ENCODE results near the gene PPFIBP1. TPM values are rescaled to one million over a fixed set of nuclear protein-coding genes. Genes with fewer than 3 reads are reported as not detected.
"Not testable (repeated sequence)": the region's sequence is repeated elsewhere in the genome, so short reads cannot be mapped to it uniquely, and the experiment has no call there.

Gene PPFIBP1
- total RNA-seq, 1 donor = 131 TPM

- no peak for DNase-seq (ENCODE audit: low read depth)
- H3K4me3 ChIP-seq (ENCODE audit: low read depth, low read length) = no peak overlapping the region
- TF ChIP-seq, protein P1, sequence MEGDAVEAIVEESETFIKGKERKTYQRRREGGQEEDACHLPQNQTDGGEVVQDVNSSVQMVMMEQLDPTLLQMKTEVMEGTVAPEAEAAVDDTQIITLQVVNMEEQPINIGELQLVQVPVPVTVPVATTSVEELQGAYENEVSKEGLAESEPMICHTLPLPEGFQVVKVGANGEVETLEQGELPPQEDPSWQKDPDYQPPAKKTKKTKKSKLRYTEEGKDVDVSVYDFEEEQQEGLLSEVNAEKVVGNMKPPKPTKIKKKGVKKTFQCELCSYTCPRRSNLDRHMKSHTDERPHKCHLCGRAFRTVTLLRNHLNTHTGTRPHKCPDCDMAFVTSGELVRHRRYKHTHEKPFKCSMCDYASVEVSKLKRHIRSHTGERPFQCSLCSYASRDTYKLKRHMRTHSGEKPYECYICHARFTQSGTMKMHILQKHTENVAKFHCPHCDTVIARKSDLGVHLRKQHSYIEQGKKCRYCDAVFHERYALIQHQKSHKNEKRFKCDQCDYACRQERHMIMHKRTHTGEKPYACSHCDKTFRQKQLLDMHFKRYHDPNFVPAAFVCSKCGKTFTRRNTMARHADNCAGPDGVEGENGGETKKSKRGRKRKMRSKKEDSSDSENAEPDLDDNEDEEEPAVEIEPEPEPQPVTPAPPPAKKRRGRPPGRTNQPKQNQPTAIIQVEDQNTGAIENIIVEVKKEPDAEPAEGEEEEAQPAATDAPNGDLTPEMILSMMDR (IDR thresholded peaks at IDR 0.05; ENCODE audit: insufficient read depth, low read length) = no peak
These were observed 53.7 kb downstream of the PPFIBP1 start for GRCh38 chr12:27577688-27578087.

DNA sequence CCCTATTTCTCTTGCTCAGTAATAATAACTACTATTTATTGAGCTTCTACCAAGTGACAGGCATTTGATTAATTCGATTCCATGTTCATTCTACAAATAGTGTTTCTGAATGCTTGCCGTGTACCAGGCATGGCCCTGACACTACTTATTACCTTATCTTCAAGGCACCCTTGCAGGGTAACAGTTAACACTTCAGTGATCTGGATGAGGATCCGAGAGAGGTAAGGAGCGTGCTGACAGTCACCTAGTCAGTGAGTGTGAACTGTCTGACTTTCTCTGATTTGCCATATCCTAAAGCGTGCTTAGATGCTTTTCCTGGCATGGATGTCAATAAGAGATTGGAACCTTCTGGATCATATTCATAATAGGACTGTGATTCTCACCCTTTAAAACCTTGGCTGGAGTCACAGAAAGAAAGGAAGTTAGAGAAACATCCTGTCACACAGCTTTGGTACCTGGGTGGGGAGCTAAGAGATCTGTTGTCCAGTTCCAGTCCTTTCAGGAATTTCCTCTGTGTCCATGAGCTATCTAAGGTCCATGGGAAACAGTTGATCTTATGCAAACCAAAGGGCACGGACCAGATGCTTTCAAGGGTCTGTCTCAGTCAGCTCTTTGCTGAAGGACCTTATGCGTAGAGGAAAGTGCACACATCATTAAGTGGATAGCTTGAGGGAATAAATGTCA lies 54.8 kb downstream of the PPFIBP1 start:
- TF ChIP-seq, protein P1 (IDR thresholded peaks at IDR 0.05; ENCODE audit: insufficient read depth, low read length) = no peak
- H3K4me3 ChIP-seq (ENCODE audit: low read depth, low read length) = no peak overlapping the region
- DNase-seq (ENCODE audit: low read depth) = no peak

DNA sequence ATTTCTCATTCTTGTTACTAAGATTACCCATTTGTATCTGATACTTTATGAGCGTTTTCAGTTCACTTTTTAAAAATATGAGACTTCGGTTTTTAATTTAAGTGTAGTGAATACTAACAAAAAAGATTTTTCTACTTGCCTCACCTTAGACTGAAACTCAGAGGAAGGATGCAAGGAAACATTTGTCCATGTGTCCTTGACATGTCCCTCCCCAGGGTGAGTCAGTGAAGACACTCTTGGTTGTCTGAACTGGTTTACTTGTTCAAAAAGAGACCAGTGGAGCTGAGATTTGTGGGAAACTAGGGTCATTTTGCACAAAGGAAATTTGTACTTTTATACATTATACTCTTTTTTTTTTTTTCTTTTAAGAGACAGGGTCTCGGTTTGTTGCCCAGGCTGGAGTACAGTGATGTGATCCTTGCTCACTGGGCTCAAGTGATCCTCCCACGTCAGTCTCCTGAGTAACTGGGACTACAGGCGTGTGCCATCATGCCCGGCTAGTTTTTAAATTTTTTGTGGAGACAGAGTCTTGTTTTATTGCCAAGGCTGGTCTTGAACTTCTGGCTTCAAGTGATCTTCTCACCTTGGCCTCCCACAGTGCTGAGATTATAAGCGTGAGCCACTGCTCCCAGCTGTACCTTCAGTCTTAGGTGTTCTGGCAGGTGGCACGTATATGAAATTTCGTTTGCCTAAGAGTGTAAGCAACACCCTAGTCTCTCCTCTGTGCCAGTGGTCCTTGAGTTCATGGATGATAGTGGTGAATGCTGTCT lies 56.7 kb downstream of the PPFIBP1 start:
- TF ChIP-seq, protein P1 (IDR thresholded peaks at IDR 0.05; ENCODE audit: insufficient read depth, low read length) = no peak
- no peak for DNase-seq (ENCODE audit: low read depth)
- H3K4me3 ChIP-seq (ENCODE audit: low read depth, low read length) = no peak overlapping the region

DNA sequence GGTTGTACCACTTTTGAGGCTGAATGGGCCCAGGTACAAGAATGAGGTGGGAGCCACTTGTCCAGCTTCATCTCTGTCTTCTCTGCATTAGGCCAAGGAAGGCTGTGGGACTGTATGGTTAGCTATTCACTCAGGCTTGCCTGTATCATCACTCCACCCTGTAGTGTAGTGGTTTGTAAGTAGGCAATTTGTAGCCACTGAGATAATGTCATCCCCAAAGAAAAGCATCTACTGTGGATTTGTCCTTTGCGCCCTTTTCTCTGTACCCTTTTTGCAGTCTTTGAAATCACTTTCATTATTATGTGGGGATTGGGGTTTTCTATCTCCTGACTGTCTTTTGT lies 57.3 kb downstream of the PPFIBP1 start:
- not testable (repeated sequence) for DNase-seq (ENCODE audit: low read depth); H3K4me3 ChIP-seq (ENCODE audit: low read depth, low read length)

GRCh38 chr12:27581833-27582232 lies 57.8 kb downstream of the PPFIBP1 start:
- H3K4me3 ChIP-seq (ENCODE audit: low read depth, low read length); DNase-seq (ENCODE audit: low read depth): not testable (repeated sequence)

DNA sequence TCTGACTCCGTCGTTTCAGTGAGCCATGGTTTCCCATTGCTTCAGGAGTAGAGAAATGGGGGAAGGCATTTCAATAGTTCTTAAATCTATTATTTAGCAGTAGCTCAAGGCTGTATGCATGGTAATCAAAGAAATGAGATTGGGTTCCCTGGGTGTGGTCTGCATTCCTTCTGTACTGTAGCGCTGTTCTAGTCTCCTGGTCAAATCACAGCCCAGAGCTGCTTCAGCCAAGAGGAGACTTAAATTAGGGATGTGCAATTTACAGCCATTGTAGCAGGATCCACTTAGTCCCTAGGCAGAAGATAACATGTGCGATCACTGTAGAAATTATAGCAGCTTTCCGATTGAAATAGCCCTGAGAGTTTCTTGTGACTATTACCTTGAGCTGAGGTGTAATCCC lies 58.4 kb downstream of the PPFIBP1 start:
- not testable (repeated sequence) for H3K4me3 ChIP-seq (ENCODE audit: low read depth, low read length); DNase-seq (ENCODE audit: low read depth)

DNA sequence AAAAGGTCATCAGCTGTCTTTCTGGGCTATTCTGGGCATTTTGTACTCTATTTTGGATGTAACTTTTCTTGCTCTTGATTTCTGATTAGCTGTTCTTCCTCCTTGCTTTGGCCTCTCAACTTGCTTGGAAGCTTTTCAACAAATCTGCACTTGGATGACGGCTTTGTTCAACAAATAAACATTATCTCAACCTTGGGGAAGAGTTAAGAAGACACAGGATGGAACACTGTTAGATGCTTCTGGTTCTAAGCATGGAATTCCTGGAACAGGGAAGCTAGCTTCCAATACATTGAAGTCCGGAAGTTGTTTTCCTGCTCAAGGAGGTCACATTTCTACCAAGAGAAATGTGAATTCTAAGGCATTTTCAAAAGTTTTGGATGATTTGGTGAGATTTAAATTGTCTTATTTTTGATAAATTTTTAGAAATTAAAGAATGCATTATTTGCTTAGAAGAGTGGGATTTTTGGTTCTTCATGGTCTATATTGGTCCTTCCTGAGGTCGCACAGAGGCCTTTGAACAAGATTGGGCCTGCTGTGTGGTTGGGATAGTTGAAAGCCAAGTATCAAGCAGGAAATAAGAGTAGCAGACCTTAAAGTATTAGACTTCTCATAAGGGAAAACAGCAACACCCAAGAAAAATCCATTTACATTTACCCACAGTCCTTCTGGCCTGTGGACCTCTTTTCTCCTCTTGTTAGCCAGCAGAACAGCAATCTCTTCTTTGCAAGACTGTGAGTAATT lies 59.2 kb downstream of the PPFIBP1 start:
- TF ChIP-seq, protein P1 (IDR thresholded peaks at IDR 0.05; ENCODE audit: insufficient read depth, low read length) = no peak
- DNase-seq (ENCODE audit: low read depth) = peak; percentile 45
- H3K4me3 ChIP-seq (ENCODE audit: low read depth, low read length) = no peak overlapping the region

DNA sequence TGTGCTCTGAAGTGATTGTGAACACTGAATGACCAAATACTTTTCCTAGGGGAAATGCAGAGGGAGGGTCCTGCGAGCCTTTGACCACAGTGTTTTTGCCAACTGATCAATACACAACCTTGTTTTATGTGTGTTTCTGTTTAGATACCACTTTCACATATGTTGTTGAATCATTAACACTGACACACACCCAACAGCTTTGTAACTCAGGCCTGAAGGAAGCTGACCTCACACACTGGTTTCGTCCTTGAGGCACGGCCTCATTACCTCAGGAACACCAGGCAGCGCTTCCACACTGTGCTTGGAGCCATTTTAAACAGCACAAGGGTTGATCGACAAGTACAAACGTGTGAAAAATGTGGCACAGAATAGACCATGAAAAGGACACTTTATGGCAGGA lies 60.0 kb downstream of the PPFIBP1 start:
- no peak overlapping the region for H3K4me3 ChIP-seq (ENCODE audit: low read depth, low read length)
- no peak for DNase-seq (ENCODE audit: low read depth)
- TF ChIP-seq, protein P1 (IDR thresholded peaks at IDR 0.05; ENCODE audit: insufficient read depth, low read length) = no peak

All from fibroblast of the aortic adventitia (primary cell).